Measurements from ENCODE around the gene SH3BP5L.
A peak's percentile ranks its signal among the peaks of the same experiment; 100 is the strongest.
"Not testable (repeated sequence)": the region's sequence is repeated elsewhere in the genome, so short reads cannot be mapped to it uniquely, and the experiment has no call there.

The SH3BP5L gene

GRCh38 chr1:248807067-248807737, 18.5 kb downstream of the SH3BP5L start:
- no peak for DNase-seq

GRCh38 chr1:248805876-248806275, 19.8 kb downstream of the SH3BP5L start:
- DNase-seq, result peak; percentile 52

- peak; percentile 94 for DNase-seq
Measured at GRCh38 chr1:248804771-248805681, 20.7 kb downstream of the SH3BP5L start.

GRCh38 chr1:248803501-248803900, 22.2 kb downstream of the SH3BP5L start:
- DNase-seq, result not testable (repeated sequence)

- no peak for DNase-seq
Measured at GRCh38 chr1:248802454-248802853, 23.3 kb downstream of the SH3BP5L start.

- DNase-seq, result no peak
Measured at GRCh38 chr1:248800459-248800858, 25.3 kb downstream of the SH3BP5L start.

GRCh38 chr1:248798791-248799190, 26.9 kb downstream of the SH3BP5L start:
- no peak for DNase-seq

- DNase-seq, result not testable (repeated sequence)
Measured at GRCh38 chr1:248794663-248795062, 31.1 kb downstream of the SH3BP5L start.

- DNase-seq, result no peak
Measured at GRCh38 chr1:248793592-248793991, 32.1 kb downstream of the SH3BP5L start.

- DNase-seq, result no peak
Measured at GRCh38 chr1:248792342-248792741, 33.4 kb downstream of the SH3BP5L start.

- DNase-seq, result no peak
Measured at GRCh38 chr1:248791010-248791409, 34.7 kb downstream of the SH3BP5L start.

GRCh38 chr1:248790456-248790855, 35.3 kb downstream of the SH3BP5L start:
- no peak for DNase-seq

- not testable (repeated sequence) for DNase-seq
Measured at GRCh38 chr1:248789337-248789736, 36.4 kb downstream of the SH3BP5L start.

GRCh38 chr1:248788327-248788726, 37.4 kb downstream of the SH3BP5L start:
- DNase-seq, result no peak

- no peak for DNase-seq
Measured at GRCh38 chr1:248787430-248787829, 38.3 kb downstream of the SH3BP5L start.

GRCh38 chr1:248786156-248786555, 39.6 kb downstream of the SH3BP5L start:
- no peak for DNase-seq

GRCh38 chr1:248783367-248783766, 42.3 kb downstream of the SH3BP5L start:
- no peak for DNase-seq

GRCh38 chr1:248782416-248783141, 43.1 kb downstream of the SH3BP5L start:
- no peak for DNase-seq

- DNase-seq, result no peak
Measured at GRCh38 chr1:248779350-248779749, 46.4 kb downstream of the SH3BP5L start.

- no peak for DNase-seq
Measured at GRCh38 chr1:248778906-248779305, 46.8 kb downstream of the SH3BP5L start.

- no peak for DNase-seq
Measured at GRCh38 chr1:248776991-248777390, 48.7 kb downstream of the SH3BP5L start.

GRCh38 chr1:248775441-248775840, 50.3 kb downstream of the SH3BP5L start:
- DNase-seq, result no peak

All from SIG-M5 (cell line).